Activated CD4-positive, alpha-beta T cell treated with anti-CD3 and anti-CD28 coated beads, Interleukin-2, Interleukin-4, amounts not matched to agents 100 ng/mL and 50 ng/mL, durations not matched to agents 16 hours and 8 hours (primary cell): ENCODE measurements around the gene GANAB.
"Not testable (repeated sequence)": the region's sequence is repeated elsewhere in the genome, so short reads cannot be mapped to it uniquely, and the experiment has no call there.

Experiments
- DNase-seq: peaks from one replicate; pipeline ENCODE4 v3.0.0-alpha.2; 2020; ENCODE audit warnings: low spot score

The GANAB gene

DNA sequence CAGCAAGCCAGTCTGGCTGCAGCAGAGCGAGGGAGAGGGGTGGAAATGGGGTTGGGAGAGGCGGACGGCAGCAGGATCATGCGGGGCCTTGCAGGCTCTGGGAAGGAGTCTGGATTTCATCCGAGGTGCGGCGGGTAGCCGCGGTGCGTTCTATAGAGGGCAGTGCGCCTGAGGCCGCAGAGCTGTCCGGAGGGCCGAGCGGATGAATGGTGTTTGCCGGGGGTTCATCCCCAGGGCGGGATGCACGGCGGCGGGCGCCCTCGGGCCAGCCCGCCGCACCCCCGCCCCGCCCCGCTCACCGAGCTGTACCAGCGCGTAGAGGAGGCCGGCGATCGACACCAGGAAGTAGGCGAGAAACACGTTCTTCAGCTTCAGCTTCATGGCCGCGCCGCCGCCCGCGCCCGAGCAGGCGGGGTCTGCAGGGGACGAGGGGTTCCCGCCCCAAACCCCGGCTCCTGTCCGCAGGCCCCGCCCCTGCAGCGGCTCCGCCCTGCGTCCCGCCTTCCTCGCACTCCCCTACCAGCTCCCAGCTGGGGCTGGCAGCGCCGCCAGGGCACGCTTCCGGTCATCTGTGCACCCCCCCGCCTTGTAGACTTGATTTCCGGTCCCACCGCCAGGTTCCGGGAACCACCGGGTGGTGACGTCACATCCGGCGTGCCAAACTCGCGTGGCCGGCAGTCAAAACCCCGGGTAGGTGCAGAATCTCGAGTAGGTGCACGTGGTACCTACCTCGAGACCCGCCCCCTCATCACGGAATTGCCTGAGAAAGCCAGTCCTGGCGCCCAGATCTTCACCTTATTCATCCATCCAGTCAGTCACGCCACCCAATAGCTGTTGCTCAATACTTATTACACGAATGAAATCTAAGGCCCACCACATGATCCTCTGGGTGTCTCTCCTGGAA is 24.6 kb downstream of the GANAB start, which contains the start of gene B3GAT3:
B3GAT3 (minus strand) TSS at position 420 of the 904 bp plus-strand sequence; CDS start at position 381, 39 bp downstream.
- DNase-seq, result peak; percentile 98

DNA sequence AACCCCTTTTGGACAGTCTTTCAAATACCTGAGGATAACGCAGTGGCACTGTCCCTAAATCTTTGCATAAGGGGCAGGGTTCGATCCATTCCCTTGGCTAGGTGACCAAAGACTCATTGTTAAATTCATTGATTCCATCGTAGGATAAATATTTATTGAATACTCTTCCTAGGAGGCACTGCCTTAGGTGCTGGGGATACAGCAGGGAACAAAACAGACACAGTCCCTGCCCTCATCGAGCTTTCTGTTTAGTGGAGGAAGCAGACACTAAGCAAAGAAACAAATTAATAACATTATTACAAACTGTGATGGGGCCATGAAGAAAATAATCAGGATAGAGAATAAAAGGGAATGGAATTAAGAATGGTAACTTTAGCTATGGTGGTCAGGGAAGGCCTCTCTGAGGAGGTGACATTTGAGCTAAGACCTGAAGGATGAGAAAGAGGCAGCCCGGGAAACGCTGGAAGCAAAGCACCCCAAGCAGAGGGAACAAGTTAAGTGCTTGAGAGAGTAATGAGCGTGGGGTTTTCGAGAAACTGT is 25.3 kb downstream of the GANAB start:
- DNase-seq, result no peak

DNA sequence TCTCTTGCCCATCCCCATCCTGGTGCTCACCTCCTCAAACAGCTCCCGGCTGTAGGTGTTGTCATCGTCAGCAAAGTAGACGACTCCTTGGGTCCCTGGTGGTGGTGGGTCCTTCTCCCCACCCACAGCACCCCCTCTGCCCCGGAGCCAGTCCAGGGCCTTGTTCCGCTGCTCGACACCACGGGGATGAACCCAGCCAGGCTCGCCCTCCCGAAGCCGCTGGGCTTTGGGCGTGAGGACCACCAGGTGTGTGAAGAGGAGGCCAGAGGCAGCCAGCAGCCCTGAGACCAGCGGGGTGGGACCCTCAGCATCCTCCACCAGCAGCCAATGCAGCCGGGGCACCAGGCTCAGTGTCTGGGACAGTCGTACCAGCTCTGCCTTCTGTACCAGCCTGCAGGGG is 29.5 kb downstream of the GANAB start:
- DNase-seq, result not testable (repeated sequence)

DNA sequence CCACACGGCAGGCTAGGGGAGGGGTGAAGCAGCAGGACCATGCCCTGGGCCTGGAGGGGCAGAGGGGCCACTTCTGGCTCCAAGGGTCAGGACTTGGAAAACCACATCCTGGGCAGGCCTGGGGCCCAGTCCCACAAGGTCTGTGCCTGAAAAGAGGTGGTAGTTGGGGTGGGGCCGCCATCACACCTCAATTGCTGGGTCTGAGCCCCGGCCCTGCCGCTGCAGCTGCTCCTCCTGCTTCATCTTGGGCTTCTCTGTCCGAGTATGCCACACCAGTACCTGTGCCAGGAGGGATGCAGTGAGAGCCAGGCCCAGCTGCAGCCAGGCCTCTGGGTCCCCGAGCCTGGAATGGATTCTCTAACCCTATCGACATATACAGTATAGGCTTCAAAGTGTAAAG is 30.9 kb downstream of the GANAB start:
- no peak for DNase-seq

DNA sequence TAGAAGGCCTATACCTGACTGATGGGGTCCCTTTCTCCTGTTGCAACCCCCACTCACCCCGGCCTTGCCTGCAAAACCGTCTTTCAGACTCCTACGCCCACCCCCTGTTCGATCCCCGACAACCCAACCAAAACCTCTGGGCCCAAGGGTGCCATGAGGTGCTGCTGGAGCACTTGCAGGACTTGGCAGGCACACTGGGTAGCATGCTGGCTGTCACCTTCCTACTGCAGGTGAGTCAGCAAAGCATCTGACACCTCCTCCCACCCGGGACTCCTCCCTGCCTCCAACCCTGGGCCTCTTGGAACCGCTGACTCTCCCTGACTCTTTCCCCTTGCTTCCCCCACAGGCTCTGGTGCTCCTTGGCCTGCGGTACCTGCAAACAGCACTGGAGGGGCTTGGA is 32.1 kb downstream of the GANAB start:
- DNase-seq, result peak; percentile 47

- DNase-seq, result no peak
Measured at GRCh38 chr11:62613291-62613778, 33.1 kb downstream of the GANAB start.

DNA sequence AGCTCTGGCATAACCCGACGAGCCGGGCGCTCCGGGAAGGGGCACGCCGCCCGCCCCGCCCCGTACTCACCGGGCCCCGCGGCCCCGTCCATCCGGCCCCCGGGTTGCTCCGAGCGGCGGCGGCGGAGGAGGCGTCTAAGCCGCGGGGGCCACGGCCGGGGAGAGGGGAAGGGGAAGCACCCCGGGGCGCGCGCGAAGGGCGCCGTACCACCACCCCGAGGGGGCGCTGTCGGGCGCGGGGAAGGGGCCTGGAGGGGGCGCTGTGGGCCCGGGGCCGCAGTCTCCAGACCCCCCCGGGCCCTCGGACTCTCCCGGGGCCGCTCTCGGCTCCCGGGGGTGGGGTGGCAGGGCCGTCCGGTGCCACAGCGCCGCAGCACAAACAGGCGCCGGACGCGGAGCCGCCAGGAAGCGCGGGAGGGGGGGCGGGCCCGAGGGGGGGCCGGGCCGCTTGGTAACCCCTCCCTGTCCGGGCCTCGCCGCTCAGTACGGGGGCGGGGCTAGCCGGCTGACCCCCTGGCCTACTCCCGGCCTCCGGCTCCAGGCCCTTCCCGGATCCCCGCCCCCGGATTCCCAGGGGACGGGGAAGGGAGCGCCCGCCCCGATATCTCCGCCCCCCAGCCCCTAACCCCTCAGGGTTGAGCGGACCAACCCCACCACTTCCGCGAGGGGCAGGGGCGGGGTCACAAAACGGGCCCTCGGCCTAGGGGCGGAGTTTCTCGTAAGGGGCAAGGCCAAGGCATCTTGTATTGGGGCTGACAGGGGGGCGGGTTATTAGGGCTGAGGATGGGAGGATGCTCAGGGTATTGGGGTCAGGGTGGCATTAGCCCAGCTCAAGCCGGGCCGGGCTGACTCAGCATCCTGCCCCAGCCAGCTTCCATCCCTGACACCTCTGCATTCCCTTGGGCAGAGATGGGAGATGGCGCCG is 33.8 kb downstream of the GANAB start, which contains the start of the genes EML3 and ROM1:
EML3 (minus strand) TSS at position 410 of the 925 bp plus-strand sequence; CDS start at position 92, 318 bp downstream.
ROM1 (plus strand) TSS at position 892 of the 925 bp plus-strand sequence; CDS start at position 917, 25 bp downstream.
- DNase-seq, result peak; percentile 88

DNA sequence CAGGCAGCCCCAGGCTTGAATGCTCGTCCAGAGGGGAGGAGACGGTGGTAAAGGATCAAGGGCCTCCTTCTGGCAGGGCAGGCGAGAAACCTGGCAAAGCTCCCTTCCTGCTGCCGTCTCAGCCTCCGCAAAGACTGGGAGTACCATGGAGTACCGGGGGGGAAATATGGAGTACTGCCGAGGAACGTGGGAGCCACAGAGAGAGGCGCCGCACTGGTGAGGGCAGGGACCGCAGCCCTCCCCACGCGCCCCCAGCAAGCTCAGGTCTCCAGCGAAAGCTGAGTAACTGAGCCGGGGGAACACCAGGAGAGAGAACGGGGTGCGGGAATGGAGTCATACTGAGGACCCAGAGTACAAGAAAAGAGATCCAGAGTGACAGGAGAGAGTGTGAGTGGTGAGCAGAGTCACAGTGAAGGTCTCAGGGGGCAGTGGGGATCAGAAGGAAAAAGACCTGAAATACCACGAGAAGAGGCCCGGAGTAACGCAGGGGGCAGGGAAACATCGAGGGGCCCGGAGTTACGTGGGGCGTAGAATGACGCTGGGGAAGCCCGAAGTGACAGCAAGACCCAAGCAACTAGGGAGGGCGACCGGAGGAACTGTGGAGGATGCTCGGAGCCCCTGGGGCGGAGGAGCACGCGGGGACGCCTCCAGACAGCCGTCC is 34.6 kb downstream of the GANAB start:
- DNase-seq, result no peak

GRCh38 chr11:62610814-62611704 is 35.4 kb downstream of the GANAB start:
- no peak for DNase-seq

DNA sequence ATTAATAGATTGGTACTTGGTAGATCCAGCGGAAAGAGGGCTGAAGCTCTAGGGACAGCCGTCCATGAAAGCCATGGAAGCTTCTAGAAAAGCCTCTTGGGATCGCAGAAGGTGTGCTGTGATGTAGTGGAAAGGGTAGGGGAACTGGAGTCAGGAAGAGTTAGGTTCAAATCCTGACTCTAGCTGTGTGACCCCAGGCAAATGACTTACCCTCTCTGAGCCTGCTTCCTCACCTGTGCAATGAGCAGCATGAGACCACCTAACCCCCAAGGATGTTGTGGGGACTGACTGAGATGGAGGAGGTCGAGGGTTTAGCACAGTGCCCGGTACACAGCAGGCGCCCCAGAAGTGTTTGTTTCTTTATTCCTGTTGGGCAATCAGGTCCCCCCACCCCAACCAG is 36.0 kb downstream of the GANAB start:
- no peak for DNase-seq

GRCh38 chr11:62608776-62609175 is 37.6 kb downstream of the GANAB start:
- DNase-seq, result no peak

- DNase-seq, result no peak
Measured at GRCh38 chr11:62607714-62608113, 38.7 kb downstream of the GANAB start.

DNA sequence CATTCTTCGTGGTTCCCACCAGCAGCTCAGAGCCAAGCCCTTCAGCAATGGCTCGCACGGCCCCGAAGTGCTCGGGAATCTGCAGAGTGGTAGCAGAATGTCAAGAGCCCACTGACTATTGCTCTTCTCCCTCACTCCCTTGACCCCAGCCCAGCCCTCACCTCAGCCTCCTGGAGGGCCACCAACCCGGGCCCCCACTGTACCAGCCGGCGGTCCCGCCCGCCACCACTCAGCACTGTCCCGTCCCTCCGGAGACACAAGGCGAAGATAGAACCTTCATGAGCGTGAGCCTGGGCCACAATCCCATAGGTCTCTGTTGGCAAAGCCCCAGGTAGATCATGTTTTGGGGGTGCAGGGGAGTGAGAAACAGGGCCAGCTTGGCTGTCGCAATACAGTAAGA is 40.5 kb downstream of the GANAB start:
- no peak for DNase-seq

GRCh38 chr11:62605467-62605866 is 40.9 kb downstream of the GANAB start:
- no peak for DNase-seq

- no peak for DNase-seq
Measured at GRCh38 chr11:62604460-62605120, 41.8 kb downstream of the GANAB start.

DNA sequence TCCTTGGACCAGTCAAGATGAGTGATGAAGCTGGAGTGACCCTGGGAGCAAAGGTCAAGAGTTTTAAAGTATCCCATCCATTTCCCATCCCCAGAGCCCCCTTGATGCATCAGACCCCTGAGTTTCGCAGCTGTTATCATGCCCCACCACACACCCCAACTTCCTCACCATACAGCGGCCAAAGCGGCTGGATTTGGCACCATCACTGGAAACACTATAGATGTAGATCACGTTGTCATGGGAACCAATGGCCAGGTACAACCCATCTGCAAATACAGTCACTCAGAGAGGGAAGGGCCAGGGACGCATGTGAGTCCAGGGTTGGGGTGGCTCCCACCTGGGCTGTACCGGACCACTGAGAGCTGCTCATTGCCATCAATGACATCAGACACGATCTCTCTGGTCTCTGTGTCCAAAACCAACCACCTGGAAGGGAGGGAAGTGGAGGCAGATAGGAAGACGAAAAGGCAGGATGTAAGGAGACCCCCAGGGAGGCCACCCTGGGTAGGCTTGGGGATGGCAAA is 42.6 kb downstream of the GANAB start:
- no peak for DNase-seq

- DNase-seq, result no peak
Measured at GRCh38 chr11:62603072-62603408, 43.4 kb downstream of the GANAB start.

DNA sequence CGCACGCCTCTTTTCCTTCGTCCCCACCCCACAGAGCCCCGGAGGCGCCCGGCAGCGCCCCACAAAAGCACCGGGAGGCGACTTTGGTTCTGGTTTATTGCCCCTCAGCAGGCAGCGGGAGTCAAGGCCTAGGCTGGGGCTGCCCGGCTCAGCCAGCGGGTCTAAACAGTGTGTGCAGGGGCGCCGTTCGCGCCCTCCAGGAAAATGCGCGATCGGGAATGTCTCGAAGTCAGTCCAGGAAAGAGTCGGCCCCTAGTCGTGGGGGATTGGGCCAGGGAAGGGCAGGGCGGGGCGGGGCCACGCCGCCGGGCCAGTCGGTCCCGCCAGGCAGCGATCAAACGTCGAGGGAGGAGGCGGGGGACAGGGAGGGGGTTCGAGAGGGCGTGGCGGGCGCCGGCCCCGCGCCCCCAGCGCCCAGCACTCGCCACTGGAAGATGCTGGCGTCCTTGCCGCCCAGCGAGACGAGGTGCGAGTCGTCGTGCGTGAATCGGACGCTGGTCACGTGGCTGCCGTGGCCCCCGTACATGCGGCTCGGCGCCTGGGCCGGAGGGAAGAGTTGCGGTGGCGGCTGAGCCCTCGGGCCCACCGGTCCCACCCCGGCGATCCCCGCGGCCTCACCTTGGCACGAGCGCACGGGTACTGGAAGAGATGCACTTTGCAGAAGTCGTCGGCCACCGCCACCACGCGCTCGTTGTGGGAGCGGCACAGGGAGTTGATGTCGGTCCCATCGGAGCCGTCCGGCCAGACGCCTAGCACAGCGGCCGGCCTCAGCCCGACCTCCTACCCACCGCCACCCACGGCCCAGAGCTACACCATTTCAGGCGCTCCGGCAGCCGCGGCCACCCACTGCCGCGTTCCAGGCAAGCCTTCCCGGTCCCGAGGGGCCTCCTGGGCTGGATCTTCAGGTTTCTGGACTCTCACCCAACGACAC is 44.0 kb downstream of the GANAB start:
- peak; percentile 49 for DNase-seq
